HG02870 (cell line): ENCODE results near the gene ZNF185.

Source experiments
- ATAC-seq: cut with Tn5 transposase; IDR thresholded peaks from one replicate; pipeline ENCODE4 v1.9.1; 2021; ENCODE audit warnings: mild to moderate bottlenecking, moderate library complexity; ENCODE audit not compliant: unreplicated experiment

The ZNF185 gene

GRCh38 chrX:152945021-152945979 is 47.4 kb downstream of the ZNF185 start:
- ATAC-seq, result no peak

- no peak for ATAC-seq
These were observed 48.8 kb downstream of the ZNF185 start for GRCh38 chrX:152946681-152947080.
